Activated naive CD4-positive, alpha-beta T cell treated with anti-CD3 and anti-CD28 coated beads, Interleukin-2, amount 50 U/mL, for 16 hours (primary cell): ENCODE data around the gene C11orf71.

Experiments
- DNase-seq: peaks from one replicate; pipeline ENCODE4 v3.0.0-alpha.2; 2020

Gene C11orf71

GRCh38 chr11:114400216-114400914 is at the start of gene C11orf71, which contains the start of gene RBM7:
Gene C11orf71 (minus strand): TSS chr11:114400511. CDS start chr11:114400331, 180 bp downstream.
Gene RBM7 (plus strand): TSS chr11:114400666. CDS start chr11:114400672, 6 bp downstream.
- peak; percentile 98 for DNase-seq

GRCh38 chr11:114449845-114450244 is 49.5 kb upstream of the C11orf71 start:
- no peak for DNase-seq

GRCh38 chr11:114448749-114449482 is 48.6 kb upstream of the C11orf71 start:
- no peak for DNase-seq

GRCh38 chr11:114447892-114448291 is 47.6 kb upstream of the C11orf71 start:
- no peak for DNase-seq

- DNase-seq, result no peak
These were observed 47.1 kb upstream of the C11orf71 start for GRCh38 chr11:114447444-114447843.

GRCh38 chr11:114442536-114442935 is 42.2 kb upstream of the C11orf71 start:
- no peak for DNase-seq

- DNase-seq, result no peak
These were observed 41.6 kb upstream of the C11orf71 start for GRCh38 chr11:114441921-114442320.

GRCh38 chr11:114440971-114441763 is 40.9 kb upstream of the C11orf71 start:
- no peak for DNase-seq

- DNase-seq, result no peak
These were observed 40.0 kb upstream of the C11orf71 start for GRCh38 chr11:114440121-114440860.

- DNase-seq, result peak; percentile 95
These were observed 39.2 kb upstream of the C11orf71 start, which contains the start of gene REXO2 for GRCh38 chr11:114439229-114440120. Gene REXO2 (plus strand): TSS chr11:114439467. CDS start chr11:114439529, 62 bp downstream.

- DNase-seq, result no peak
These were observed 38.0 kb upstream of the C11orf71 start for GRCh38 chr11:114438303-114438702.

- no peak for DNase-seq
These were observed 33.1 kb upstream of the C11orf71 start for GRCh38 chr11:114433376-114433775.

GRCh38 chr11:114432893-114433292 is 32.6 kb upstream of the C11orf71 start:
- no peak for DNase-seq

- no peak for DNase-seq
These were observed 30.0 kb upstream of the C11orf71 start for GRCh38 chr11:114430290-114430689.

GRCh38 chr11:114426280-114426679 is 26.0 kb upstream of the C11orf71 start:
- DNase-seq, result no peak

- no peak for DNase-seq
These were observed 16.2 kb upstream of the C11orf71 start for GRCh38 chr11:114416441-114416961.

GRCh38 chr11:114413958-114414357 is 13.6 kb upstream of the C11orf71 start:
- no peak for DNase-seq

GRCh38 chr11:114412946-114413345 is 12.6 kb upstream of the C11orf71 start:
- no peak for DNase-seq

GRCh38 chr11:114401311-114401710 is 1.0 kb upstream of the C11orf71 start:
- DNase-seq, result no peak

- DNase-seq, result no peak
These were observed 558 bp upstream of the C11orf71 start for GRCh38 chr11:114400915-114401223.

GRCh38 chr11:114399490-114400215 is 658 bp downstream of the C11orf71 start:
- DNase-seq, result no peak
